ENCODE results near the gene TBX2.
"Not testable (repeated sequence)": the region's sequence is repeated elsewhere in the genome, so short reads cannot be mapped to it uniquely, and the experiment has no call there.

The TBX2 gene

GRCh38 chr17:61399131-61400065 is at the start of gene TBX2:
TSS of gene TBX2 (plus strand) at chr17:61399843. CDS start at chr17:61400177, 334 bp downstream.
- DNase-seq: peak; percentile 75

DNA sequence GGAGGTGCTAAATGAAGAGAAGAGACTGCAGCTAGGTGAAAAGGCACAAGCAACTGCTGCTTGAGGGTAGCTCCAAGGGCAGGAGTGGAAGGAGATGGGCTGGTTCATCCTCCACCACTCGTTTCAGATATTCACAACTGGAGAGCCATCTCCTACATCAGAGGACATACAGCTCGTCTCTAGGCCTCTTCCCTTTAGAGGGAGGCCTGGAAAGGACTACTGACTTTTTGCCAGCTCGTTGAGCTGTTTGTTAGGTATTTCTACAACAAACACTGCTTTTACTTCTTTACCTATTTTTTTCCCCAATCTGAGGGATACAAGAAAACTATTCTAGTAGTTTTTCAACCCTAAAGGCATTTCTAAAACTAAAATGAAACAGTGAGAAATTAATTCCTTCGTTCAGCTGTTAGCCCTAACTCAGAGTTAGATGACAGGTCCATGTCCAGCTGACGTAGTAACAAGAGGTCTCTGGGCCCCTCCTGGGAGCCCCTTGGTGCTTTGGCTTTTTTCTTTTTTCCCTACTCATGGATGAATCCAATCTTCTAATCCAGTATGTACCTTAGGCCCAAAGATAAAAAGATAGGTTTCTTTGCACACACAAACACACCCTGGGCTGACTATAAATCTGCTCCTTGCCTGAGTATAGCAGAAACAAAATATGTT is 47.8 kb upstream of the TBX2 start:
- DNase-seq: no peak

GRCh38 chr17:61352408-61352770 is 47.3 kb upstream of the TBX2 start:
- no peak for DNase-seq

DNA sequence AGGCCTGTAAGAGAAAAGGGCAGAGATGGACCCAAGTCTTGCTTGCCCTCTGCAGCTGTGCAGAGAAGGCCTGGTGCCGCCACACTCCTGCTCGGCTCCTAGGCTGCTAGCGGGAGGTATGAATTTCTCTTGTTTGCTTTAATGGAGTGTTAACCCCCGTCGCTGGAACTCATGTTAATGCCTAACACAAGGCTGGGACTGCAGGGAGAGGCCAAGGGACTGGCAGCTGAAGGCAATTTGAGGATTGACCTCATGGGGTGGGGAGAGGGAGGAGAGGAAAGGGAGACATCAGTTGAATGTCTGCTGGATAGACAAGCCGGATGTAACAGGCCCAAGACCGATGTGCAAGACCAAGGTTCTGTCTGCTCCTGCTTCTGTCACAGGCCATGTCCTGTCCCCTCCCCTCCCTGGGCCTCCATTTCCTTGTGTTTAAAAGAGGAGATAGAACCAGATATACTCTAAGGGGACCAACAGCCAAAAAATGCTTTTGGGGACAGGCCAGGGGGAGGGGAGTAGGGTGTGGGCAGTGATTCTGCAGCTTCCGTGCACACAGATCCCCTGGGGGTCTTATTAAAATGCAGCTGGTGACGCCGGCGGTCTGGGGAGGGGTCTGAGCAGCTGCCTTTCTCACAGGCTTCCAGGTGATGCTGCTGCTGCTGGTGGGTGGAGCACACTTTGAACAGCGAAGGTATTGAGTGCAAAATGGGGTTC is 46.7 kb upstream of the TBX2 start:
- no peak for DNase-seq

GRCh38 chr17:61353615-61354014 is 46.0 kb upstream of the TBX2 start:
- DNase-seq: no peak

DNA sequence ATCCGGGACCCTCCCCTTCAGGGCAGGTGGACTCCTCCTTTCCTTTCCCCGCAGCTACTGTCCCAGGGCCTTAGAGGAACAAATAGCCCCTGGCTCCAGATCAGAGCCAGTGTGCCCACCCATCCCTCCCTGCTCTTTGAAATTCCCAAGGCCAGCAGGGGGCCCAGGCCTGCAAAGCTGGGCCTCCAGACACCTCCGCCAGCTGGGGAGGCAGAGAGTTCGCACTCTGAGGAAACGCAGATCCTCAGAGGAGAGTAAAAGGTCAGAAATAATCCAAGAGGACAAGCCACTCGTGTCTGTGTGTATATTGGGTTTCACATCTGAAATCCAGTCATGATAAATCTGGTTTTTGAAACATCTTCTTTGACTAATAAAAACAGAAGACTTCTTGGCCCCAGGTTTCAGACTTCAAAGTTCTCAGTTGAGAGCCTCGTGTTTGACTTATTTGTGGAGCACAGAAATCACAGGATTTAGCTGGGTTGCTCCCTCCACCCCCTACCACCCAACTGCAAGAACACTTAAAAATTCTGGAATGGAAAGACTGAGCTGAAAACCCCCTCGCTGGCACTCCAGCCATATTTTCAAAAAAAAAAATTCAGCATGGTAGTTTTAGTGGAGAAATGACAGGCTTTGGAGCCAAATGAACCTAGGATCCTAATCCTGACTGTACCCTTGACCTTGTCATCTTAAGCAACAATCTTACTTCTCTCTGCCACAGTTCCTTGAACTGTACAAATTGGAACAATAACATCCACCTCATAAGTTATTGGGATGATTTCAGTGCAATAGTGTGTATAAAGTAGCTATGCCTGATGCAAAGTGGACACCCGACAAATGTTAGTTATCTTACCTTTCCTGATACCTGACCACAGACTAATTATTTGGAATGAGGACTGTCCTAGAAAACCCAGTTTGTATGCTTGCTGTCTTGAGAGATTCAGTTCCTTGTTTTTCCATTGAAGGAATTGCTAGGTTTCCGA is 44.5 kb upstream of the TBX2 start:
- no peak for DNase-seq

DNA sequence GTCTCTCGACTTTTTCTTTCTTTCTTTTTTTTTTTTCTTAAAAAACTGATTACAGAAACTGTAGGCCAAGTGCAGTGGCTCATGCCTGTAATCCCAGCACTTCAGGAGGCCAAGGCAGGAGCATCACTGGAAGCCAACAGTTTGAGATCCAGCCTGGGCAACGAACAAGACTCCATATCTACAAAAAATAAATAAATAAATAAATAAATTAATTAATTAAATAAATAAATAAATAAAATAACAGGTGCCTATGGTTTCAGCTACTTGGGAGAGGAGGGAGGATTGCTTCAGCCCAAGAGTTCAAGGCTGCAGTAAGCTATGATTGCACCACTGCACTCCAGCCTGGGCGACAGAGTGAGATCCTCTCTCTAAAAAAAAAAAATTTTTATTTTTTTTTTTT is 42.6 kb upstream of the TBX2 start:
- DNase-seq: not testable (repeated sequence)

GRCh38 chr17:61359513-61359912 is 40.1 kb upstream of the TBX2 start:
- not testable (repeated sequence) for DNase-seq

DNA sequence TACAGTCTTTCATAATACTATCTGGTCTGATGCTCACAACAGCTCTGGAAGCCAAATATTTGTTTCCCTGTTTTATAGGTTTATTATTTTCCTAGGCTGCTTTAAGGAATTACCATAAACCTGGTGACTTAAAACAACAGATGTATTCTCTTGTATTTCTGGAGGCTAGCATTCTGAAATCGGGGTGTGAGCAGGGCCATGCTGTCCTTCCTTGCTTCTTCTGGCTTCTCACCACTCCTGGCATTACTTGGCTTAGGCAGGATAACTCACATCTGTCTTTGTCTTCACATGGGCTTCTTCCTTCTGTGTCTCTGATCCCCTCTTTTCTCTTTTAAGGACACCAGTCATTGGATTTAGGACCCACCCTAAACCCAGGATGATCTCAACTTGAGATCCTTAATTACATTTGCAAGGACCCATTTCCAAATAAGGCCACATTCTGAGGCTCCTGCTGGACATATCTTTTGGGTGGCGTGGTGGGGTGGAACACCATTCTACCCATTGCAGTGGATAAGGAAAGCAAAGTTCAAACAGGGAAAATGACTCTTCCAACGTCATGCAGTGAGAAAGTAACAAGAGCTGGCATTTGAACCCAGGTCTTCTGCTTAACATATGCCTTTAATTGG is 39.2 kb upstream of the TBX2 start:
- DNase-seq: no peak

DNA sequence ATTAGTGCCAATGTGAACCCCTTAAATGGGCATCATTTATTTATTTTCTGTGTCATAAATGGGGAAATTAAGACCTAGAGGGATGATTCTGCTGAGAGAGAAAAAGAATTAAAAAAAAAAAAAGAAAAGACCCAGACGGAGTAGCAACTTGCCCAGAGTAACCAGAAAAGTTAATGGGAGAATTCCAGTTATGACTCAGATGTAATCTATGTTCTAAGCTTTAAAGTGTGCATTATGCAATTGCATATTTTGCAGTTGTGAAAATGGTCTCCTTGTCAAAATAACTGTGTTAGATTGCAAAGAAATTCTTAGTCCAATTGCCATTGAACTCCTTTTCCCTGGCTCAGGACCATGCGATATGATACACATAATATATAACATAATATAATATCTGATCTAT is 38.6 kb upstream of the TBX2 start:
- DNase-seq: peak; percentile 70

DNA sequence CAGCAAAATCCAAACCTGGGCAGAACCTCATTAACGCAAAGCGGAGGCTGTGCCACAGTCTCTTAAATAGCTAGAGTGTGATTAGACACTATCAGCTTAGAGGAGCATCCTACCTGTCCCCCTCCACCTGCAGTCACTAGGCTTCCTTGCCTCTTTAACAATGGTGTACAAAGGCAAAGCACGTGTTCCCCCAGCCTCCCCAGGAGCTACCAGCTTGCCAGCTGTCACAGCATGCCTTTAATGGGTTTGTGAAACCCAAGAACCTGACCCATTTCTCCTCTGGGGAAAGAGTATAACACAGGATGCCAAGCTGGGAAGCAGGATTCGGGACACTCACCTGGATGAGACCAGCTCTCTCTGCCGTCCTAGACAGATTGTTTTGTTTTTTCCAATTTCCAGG is 37.2 kb upstream of the TBX2 start:
- DNase-seq: no peak

- no peak for DNase-seq
These were observed 36.6 kb upstream of the TBX2 start for GRCh38 chr17:61362852-61363600.

DNA sequence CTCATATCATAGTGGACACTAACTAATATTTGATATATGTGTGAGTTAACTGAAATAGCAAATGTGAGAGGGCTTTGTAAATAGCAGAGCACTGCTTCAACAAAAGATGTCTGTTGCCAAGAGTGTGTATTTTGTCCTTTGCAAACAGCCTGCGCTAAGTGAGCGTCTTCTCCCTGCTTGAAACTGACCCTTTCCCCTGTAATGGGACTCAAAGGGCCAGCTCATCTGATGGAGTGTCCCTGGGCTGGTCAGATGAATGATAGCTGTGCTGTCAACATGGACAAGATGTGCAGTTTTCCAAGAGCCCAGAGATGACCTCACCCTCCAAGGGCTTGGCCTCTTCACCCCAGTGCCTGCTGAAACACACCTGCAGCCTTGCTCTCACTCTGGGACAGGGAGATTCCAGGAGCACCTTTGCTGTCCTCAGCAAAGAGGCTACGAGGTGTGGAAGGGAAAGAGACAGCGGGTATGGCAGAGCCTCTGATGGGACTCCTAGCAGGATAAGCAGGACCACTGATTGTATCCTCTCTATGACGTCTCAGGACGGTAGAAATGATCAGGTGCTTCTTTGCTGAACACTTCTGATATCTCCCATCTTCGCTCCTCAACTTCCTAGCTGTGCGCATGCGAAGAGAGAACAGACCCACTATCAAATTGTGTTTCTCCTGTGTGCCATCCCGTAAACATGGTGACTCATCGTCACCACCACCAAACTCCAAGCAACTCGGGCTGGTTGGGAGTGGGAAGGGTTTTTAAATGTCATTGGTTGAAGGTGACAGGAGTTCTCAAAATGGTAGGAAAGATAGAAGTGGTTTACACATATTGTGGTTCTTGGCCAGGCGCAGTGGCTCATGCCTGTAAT is 35.8 kb upstream of the TBX2 start:
- DNase-seq: no peak

DNA sequence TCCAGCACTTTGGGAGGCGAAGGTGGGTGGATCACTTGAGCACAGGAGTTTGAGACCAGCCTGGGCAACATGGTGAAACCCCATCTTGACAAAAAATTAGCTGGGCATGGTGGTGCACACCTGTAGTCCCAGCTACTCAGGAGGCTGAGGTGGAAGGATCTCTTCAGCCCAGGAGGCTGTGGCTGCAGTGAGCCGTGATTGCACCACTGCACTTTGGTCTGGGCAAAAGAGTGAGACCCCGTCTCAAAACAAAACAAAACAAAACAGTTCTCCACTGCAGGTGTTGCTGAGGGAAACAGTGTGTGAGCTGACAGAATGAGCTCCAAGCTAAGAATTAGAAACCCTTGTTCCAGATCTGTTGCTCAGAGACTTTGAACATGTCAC is 35.2 kb upstream of the TBX2 start:
- no peak for DNase-seq

DNA sequence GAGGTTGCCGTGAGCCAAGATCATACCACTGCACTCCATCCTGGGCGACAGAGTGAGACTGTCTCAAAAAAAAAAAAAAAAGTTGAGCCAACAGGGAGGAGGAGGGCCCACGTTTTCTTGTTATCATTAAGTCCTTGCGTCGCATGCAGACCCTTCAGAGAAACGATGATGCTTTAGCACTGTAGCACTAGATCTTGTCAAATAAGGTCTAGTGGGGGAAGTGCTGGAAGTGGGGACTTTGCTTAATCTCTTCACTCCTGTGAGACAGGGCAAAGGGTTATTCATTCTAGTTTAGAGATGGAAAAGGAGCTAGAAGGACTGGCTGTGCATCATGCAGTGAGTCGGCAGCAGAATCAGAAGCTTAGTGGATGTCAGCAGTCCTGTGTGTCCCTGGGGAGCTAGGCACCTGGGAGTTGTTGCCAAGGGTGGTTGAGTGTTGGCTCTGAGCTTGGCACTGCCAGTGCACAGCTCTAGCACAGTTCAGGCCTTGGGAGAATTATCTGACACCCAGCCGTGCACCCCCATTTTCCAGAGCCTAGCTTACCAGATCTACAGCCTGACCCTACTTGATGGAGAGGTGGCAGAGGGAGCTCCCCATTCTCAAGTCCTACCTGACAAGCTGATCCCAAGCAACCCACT is 33.4 kb upstream of the TBX2 start:
- no peak for DNase-seq

DNA sequence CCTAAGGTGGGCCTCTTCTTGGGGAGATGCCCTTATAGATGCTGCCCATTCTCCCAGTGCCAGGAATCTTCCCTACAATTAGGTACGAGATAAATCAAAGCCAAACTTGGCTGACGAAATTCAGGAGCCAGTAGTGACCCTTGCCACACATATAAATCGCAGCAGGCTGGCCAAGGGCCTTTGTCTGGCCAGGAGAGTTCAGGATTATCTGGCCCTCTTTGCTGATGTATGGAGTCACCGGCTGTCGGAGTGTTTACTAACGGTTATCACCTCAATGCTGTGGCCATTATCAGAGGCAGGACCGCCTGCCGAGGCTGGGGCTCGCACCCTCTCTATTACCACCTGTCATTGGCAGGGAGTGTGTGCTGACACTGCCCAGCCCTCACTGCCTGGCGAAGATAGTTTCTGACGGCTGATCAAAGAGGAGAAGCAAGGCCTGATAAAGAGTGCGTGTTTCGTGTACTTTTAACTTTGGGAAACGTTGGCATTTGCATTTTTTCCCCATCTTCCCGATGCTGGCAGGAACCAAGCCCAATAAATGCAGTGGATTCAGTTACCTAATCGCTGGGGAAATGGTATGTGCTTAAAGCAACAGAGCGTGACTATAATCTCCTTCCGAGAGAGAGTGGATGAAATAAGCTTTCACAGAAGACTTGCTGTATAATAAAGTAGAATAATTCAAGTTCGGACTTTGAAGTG is 32.8 kb upstream of the TBX2 start:
- no peak for DNase-seq

DNA sequence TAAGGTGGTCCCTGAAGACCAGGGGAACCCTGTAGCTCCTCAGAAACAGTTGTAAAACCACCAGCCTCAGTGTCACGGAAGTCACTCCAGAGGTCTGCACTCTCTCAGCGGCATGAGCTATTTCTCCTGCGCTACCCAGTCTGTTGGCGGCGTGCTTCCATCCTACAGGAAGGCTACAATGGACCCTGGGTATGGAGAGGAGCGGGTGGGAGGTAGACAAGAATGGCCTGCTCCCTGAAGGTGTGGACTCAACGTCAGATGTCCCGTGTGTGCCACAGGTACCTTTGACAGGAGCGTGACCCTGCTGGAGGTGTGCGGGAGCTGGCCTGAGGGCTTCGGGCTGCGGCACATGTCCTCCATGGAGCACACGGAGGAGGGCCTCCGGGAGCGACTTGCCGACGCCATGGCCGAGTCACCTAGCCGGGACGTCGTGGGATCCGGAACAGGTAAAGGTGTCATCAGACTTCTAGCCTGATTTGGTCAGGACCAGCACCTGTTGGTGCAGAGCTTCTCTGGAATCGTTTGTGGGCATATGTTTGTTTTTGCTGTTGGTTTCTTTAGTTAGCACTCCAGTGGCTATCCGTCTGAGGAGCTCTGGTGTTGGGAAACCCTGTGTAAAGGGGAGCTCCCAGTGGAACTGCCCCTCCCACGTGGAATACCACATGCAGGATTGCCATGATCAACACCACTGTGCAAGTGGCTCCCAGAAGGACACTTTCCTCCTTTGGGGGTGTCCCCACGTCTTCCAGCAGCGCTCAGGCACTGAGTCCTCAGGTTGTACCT is 31.4 kb upstream of the TBX2 start:
- DNase-seq: no peak

- DNase-seq: no peak
These were observed 30.7 kb upstream of the TBX2 start for GRCh38 chr17:61368832-61369450.
